AG08395 (cell line): ENCODE data around the gene PTS.
A peak's percentile ranks its signal among the peaks of the same experiment; 100 is the strongest.

Experiments
- DNase-seq: peaks from one replicate; pipeline ENCODE4 v3.0.0; 2012; ENCODE audit warnings: mixed read lengths, low spot score

PTS gene

GRCh38 chr11:112265659-112266409 is 39.6 kb downstream of the PTS start:
- DNase-seq: peak; percentile 31

GRCh38 chr11:112266410-112266778 is 40.2 kb downstream of the PTS start:
- no peak for DNase-seq

GRCh38 chr11:112267188-112267591 is 41.0 kb downstream of the PTS start:
- DNase-seq: no peak

- no peak for DNase-seq
Measured at GRCh38 chr11:112268406-112268805, 42.2 kb downstream of the PTS start.

DNA sequence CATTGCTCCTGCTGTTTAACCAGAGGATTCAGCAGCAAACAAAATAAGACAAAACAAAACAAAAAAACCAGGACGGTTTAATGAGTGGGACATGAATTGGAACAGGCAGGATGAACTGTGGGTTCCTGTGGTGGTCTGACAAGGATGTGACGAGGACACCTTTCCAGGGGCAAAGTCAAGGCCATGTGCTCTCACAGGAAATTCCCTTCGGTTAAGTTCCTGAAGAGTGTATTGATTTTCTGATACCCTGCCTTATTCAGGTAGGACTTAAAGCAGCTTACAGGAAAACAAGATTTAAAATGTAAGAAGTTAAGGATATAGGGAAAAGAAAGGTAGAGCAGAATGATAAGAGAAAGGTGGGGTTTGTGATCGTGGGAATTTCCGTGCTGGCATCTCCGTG is 42.9 kb downstream of the PTS start:
- DNase-seq: no peak

- no peak for DNase-seq
Measured at GRCh38 chr11:112270551-112271180, 44.4 kb downstream of the PTS start.

- DNase-seq: no peak
Measured at GRCh38 chr11:112271242-112271641, 45.0 kb downstream of the PTS start.

DNA sequence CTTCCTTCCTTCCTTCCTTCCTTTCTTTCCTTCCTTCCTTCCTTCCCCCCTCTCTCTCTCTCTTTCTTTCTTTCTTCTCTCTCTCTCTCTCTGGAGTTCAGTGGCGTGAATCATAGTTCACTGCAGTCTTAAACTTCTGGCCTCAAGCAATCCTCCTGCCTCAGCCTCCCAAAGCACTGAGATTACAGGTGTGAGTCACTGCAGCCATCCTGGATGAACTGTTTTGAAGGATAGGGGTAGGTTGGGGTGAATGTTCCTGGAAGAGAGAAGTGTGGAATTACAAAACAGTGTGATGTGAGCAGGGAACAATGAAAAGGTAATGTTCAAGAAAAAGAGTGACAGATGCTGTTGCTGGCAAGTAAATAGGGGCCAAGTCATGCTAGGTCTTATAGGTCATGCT is 46.8 kb downstream of the PTS start:
- DNase-seq: no peak

GRCh38 chr11:112274007-112274783 is 48.0 kb downstream of the PTS start:
- no peak for DNase-seq

DNA sequence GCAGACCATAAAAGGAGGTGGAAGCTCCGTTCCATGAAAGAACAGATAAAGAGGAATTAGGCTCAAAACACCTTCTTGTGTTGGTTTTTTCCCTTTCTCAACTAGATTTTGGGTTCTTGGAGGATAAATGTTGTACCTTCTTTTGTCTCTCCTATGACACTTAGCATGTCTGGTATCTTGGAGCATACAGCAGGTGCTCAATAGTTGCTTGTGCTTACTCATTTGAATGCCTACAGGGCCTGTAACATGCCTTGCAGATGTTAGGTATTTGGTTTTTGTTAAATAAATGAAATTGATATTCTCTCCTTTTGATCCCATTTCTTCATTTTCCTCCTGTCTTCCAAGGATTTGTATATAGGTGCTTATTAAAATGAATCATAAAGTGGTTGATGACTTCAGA is 50.8 kb downstream of the PTS start:
- no peak for DNase-seq

GRCh38 chr11:112277941-112278340 is 51.7 kb downstream of the PTS start:
- DNase-seq: peak; percentile 21

- no peak for DNase-seq
Measured at GRCh38 chr11:112278803-112279202, 52.6 kb downstream of the PTS start.

DNA sequence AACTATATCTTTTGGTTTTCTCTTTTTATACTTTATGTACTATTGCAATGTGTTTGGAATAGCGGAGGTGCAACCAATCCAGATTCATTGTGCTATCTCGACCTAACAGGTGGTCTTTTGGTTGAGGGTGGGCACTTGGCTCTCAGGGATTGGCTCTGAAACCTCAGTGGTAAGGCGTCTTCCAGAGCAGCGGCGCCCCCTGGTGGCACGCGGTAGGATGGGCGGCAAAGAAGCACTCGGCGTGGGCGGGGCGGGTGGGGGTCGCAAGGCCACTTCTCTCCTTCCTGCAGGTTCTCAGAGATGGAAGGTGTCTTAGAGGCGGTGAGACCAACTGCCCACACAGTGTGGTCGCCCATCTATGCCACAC is 53.7 kb downstream of the PTS start:
- peak; percentile 60 for DNase-seq

DNA sequence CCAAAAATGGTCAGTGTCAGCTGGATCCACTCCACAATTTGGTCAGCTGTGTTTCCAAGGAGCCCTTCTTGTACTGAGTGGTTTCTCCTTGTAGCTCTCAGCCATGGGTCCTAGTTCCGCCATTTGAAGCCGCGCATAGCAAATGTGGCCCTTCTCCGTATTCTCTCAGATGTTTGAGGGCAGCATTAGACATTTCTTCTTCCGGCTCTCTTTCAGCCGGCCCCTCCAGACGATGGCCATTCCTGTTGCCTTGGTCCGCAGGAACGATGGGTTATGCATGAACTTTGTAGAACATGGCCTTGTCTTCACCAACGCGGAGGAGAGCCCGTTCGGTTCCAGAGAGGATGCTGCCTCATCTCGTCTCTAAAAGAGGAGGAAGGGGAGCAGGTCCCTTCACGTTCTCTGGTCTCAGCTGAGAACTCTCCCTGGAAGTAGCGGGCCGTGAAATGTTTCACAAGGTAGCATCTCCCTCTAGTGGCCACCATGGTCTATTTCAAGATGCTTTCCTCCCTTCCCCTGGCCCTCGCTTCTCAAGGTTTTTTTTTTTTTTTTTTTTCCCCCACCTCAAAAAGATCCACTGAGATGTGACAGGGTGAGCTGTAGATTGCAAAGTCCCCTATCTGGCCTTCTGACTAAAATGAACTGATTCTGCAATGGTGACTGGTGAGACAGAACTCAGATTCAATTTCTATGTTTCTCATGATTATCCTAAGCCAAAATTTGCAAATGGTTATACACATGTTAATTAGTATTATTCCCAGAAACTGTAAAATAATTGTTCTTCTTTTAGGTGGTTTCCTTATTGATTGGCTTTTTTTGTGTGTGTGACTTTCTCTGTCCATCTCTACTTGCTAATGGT is 54.3 kb downstream of the PTS start:
- peak; percentile 80 for DNase-seq

- no peak for DNase-seq
Measured at GRCh38 chr11:112281726-112282125, 55.5 kb downstream of the PTS start.
